ENCODE measurements around the gene NSUN3. TPM values are rescaled to one million over a fixed set of nuclear protein-coding genes. Genes with fewer than 3 reads are reported as not detected.

NSUN3 gene
- total and polyA plus RNA-seq, 10 of the 15 experiments (the other 5 are each of a cell fraction or from before 2014, with no cell fraction given) = 9.1 to 20.3 (median 11.7) TPM

DNA sequence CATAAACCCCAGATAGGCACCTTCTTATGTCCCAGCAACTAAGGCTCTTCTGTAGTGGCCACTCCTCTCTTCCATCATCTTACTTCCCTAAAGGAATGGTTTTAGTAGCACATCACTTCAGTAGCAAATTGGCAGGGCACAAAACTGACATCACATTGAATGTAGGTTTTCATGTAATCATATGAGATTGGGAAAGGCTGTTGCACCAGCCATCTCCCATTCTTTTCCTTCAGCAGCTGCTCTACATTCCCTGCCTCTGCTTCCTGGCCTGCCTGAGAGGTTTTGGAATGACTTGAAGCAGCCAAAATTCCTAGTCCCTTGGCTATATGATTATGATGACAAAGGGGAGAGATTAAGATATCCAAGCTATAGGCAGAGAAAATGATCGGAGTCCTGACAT is 36.5 kb downstream of the NSUN3 start:
- FAIRE-seq (no peak), DNase-seq (ENCODE audit: low read depth, low spot score) (no peak), ATAC-seq (no peak)
- ChIA-PET POLR2A (no interaction called here), CTCF (interaction anchor here (0.7 to 1.3 kb wide), 4 partner anchors 30 to 95 kb away, joined by 3 to 4 read pairs (median 4); no protein-coding TSS in a partner anchor), RAD21 (ENCODE audit: unreplicated experiment) (interaction anchor here (1.9 kb wide), 1 partner anchor 30 kb away, joined by 8 read pairs; no protein-coding TSS in a partner anchor), SMC1A (ENCODE audit: uncharacterized antibody, unreplicated experiment) (interaction anchor here (1.0 to 1.7 kb wide), 3 partner anchors 18 to 96 kb away, joined by 3 to 6 read pairs (median 5); no protein-coding TSS in a partner anchor)
- Histone ChIP-seq H3K9ac (ENCODE audit: control insufficient read depth, insufficient read depth, low read length) (no peak overlapping the region), H4K20me1 (ENCODE audit: control insufficient read depth, insufficient read depth) (no peaks in the 10 kb centered on the region), H3K4me2 (ENCODE audit: control insufficient read depth, insufficient read depth) (no peak overlapping the region), H2AFZ (ENCODE audit: control insufficient read depth, low read depth, low read length) (no peak overlapping the region), H3K36me3 (ENCODE audit: control insufficient read depth in 2 of 2, insufficient read depth in 2 of 2, low read length in 1 of 2) (peaks cover 5 to 33% of the 10 kb centered on the region in 2 experiments), H3K4me1 (ENCODE audit: control insufficient read depth, insufficient read depth, low read length) (no peaks in the 10 kb centered on the region), H3K9me3 (replicated peaks; ENCODE audit: control insufficient read depth, insufficient read depth, low read length) (no peaks in the 10 kb centered on the region), H3K27ac (ENCODE audit: control insufficient read depth, insufficient read depth) (no peak overlapping the region), H3K79me2 (ENCODE audit: control insufficient read depth, insufficient read depth, low read length) (no peaks in the 10 kb centered on the region), H3K27me3 (replicated peaks in 1 of 2; ENCODE audit: control insufficient read depth in 2 of 2, insufficient read depth in 2 of 2, low read length in 1 of 2) (no peaks in the 10 kb centered on the region), H3K4me3 (no peak overlapping the region)
- no TSS peak for BruUV-seq (replicated peaks)
- in situ Hi-C loops (cut with MboI) = no loop called here
- intact Hi-C loops (cut with micrococcal nuclease; ENCODE audit: unreplicated experiment) = no loop called here
- 100% methylated on average over 1 of the region's 1 CpG for WGBS (ENCODE audit: insufficient coverage, insufficient replicate concordance, low lambda C conversion rate, missing lambda C conversion rate)
- no peak for TF ChIP-seq MYC (IDR thresholded peaks at IDR 0.05; ENCODE audit: insufficient read depth, insufficient read length, insufficient replicate concordance, low read length, severe bottlenecking)
- no peak for TF ChIP-seq CBX5 (IDR thresholded peaks at IDR 0.05; ENCODE audit: low read depth)
- no peak for TF ChIP-seq FOXK2 (IDR thresholded peaks at IDR 0.05)
- TF ChIP-seq, protein P1, sequence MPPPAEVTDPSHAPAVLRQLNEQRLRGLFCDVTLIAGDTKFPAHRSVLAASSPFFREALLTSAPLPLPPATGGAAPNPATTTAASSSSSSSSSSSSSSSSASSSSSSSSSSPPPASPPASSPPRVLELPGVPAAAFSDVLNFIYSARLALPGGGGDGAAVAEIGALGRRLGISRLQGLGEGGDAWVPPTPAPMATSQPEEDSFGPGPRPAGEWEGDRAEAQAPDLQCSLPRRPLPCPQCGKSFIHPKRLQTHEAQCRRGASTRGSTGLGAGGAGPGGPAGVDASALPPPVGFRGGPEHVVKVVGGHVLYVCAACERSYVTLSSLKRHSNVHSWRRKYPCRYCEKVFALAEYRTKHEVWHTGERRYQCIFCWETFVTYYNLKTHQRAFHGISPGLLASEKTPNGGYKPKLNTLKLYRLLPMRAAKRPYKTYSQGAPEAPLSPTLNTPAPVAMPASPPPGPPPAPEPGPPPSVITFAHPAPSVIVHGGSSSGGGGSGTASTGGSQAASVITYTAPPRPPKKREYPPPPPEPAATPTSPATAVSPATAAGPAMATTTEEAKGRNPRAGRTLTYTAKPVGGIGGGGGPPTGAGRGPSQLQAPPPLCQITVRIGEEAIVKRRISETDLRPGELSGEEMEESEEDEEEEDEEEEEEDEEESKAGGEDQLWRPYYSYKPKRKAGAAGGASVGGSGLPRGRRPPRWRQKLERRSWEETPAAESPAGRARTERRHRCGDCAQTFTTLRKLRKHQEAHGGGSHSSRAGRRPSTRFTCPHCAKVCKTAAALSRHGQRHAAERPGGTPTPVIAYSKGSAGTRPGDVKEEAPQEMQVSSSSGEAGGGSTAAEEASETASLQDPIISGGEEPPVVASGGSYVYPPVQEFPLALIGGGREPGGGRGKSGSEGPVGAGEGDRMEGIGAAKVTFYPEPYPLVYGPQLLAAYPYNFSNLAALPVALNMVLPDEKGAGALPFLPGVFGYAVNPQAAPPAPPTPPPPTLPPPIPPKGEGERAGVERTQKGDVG (CRISPR knock-in tag; IDR thresholded peaks at IDR 0.05) = no peak
- TF ChIP-seq, protein P2, sequence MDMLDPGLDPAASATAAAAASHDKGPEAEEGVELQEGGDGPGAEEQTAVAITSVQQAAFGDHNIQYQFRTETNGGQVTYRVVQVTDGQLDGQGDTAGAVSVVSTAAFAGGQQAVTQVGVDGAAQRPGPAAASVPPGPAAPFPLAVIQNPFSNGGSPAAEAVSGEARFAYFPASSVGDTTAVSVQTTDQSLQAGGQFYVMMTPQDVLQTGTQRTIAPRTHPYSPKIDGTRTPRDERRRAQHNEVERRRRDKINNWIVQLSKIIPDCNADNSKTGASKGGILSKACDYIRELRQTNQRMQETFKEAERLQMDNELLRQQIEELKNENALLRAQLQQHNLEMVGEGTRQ (IDR thresholded peaks at IDR 0.05; ENCODE audit: borderline replicate concordance, low read depth, low read length) = no peak
- TF ChIP-seq MTA2 (IDR thresholded peaks at IDR 0.05; ENCODE audit: low read depth) = no peak
- TF ChIP-seq NFIC (IDR thresholded peaks at IDR 0.05; ENCODE audit: low read depth, low read length) = no peak
- no peak for TF ChIP-seq PAX5 (IDR thresholded peaks at IDR 0.05; ENCODE audit: borderline replicate concordance, low read depth, low read length)
- TF ChIP-seq, protein P3, sequence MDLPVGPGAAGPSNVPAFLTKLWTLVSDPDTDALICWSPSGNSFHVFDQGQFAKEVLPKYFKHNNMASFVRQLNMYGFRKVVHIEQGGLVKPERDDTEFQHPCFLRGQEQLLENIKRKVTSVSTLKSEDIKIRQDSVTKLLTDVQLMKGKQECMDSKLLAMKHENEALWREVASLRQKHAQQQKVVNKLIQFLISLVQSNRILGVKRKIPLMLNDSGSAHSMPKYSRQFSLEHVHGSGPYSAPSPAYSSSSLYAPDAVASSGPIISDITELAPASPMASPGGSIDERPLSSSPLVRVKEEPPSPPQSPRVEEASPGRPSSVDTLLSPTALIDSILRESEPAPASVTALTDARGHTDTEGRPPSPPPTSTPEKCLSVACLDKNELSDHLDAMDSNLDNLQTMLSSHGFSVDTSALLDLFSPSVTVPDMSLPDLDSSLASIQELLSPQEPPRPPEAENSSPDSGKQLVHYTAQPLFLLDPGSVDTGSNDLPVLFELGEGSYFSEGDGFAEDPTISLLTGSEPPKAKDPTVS (IDR thresholded peaks at IDR 0.05; ENCODE audit: low read depth, low read length) = no peak
- no peak for TF ChIP-seq NFXL1 (IDR thresholded peaks at IDR 0.05; ENCODE audit: borderline replicate concordance)
- no peak for TF ChIP-seq RUNX3 (IDR thresholded peaks at IDR 0.05; ENCODE audit: low read length)
- TF ChIP-seq HDGF (IDR thresholded peaks at IDR 0.05) = no peak
- TF ChIP-seq NFYA (IDR thresholded peaks at IDR 0.05; ENCODE audit: borderline replicate concordance, low read depth, low read length) = no peak
- TF ChIP-seq, protein P4, sequence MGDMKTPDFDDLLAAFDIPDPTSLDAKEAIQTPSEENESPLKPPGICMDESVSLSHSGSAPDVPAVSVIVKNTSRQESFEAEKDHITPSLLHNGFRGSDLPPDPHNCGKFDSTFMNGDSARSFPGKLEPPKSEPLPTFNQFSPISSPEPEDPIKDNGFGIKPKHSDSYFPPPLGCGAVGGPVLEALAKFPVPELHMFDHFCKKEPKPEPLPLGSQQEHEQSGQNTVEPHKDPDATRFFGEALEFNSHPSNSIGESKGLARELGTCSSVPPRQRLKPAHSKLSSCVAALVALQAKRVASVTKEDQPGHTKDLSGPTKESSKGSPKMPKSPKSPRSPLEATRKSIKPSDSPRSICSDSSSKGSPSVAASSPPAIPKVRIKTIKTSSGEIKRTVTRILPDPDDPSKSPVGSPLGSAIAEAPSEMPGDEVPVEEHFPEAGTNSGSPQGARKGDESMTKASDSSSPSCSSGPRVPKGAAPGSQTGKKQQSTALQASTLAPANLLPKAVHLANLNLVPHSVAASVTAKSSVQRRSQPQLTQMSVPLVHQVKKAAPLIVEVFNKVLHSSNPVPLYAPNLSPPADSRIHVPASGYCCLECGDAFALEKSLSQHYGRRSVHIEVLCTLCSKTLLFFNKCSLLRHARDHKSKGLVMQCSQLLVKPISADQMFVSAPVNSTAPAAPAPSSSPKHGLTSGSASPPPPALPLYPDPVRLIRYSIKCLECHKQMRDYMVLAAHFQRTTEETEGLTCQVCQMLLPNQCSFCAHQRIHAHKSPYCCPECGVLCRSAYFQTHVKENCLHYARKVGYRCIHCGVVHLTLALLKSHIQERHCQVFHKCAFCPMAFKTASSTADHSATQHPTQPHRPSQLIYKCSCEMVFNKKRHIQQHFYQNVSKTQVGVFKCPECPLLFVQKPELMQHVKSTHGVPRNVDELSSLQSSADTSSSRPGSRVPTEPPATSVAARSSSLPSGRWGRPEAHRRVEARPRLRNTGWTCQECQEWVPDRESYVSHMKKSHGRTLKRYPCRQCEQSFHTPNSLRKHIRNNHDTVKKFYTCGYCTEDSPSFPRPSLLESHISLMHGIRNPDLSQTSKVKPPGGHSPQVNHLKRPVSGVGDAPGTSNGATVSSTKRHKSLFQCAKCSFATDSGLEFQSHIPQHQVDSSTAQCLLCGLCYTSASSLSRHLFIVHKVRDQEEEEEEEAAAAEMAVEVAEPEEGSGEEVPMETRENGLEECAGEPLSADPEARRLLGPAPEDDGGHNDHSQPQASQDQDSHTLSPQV (IDR thresholded peaks at IDR 0.05) = no peak
- TF ChIP-seq MXI1 (IDR thresholded peaks at IDR 0.05; ENCODE audit: low read depth, low read length) = no peak
